ENCODE results near the gene PRDM8. TPM values are rescaled to one million over a fixed set of nuclear protein-coding genes. Genes with fewer than 3 reads are reported as not detected.

Gene PRDM8
- total and polyA plus RNA-seq, 2 of the 4 experiments (the other 2 are of a cell fraction) = 5.7 to 15.8 TPM

GRCh38 chr4:80237992-80238391 lies 40.7 kb downstream of the PRDM8 start:
- in situ Hi-C loops (cut with MboI; ENCODE audit: low sequenced_read_pairs) (no loop called here), intact Hi-C loops (cut with micrococcal nuclease) (loop anchor here (1.0 to 5.0 kb wide), 2 partner anchors 28 to 69 kb away; partner anchors contain the start of gene FGF5), dilution Hi-C loops (cut with HindIII; ENCODE audit: low sequenced_read_pairs, unreplicated experiment) (no loop called here)
- Histone ChIP-seq H3K79me1 (ENCODE audit: low read depth in 1 of 2, low read length in 2 of 2) (peaks cover 11 to 30% of the 10 kb centered on the region in 2 experiments), H3K23ac (ENCODE audit: low read depth, low read length) (peak overlapping the region; percentile 85; the same call in 1 of the 2 replicates), H3K9ac (ENCODE audit: low read depth, low read length) (no peak overlapping the region), H2BK5ac (ENCODE audit: low read depth, low read length, poor library complexity, severe bottlenecking) (peak overlapping the region; percentile 100), H4K8ac (ENCODE audit: low read depth in 2 of 2, low read length in 2 of 2) (peak overlapping the region in 1 of 2 experiments; percentile 78; a peak in 2 of 4 replicates), H4K20me1 (ENCODE audit: insufficient read depth, low read length) (no peaks in the 10 kb centered on the region), H4K91ac (ENCODE audit: insufficient read depth, low read depth, low read length) (peak overlapping the region; percentile 51; the same call in 1 of the 2 replicates), H4K5ac (ENCODE audit: low read depth, low read length) (peak overlapping the region; percentile 35; the same call in 1 of the 2 replicates), H3K27me3 (ENCODE audit: control insufficient read depth, insufficient read depth, low read length) (no peaks in the 10 kb centered on the region), H3K18ac (ENCODE audit: low read depth, low read length) (peak overlapping the region; percentile 89; the same call in 1 of the 2 replicates), H2AK9ac (replicated peaks; ENCODE audit: low read depth, low read length, poor library complexity) (no peak overlapping the region), H3K4me1 (ENCODE audit: control insufficient read depth, insufficient read depth, low read length) (peaks cover 26% of the 10 kb centered on the region), H3K36me3 (ENCODE audit: control insufficient read depth, insufficient read depth, low read length) (no peaks in the 10 kb centered on the region), H2BK15ac (ENCODE audit: low read depth, low read length) (peak overlapping the region; percentile 75; the same call in 1 of the 3 replicates), H3K56ac (ENCODE audit: extremely low read depth, insufficient read depth, low read length) (peak overlapping the region; percentile 64), H3K14ac (replicated peaks; ENCODE audit: low read depth, low read length) (peak overlapping the region; percentile 90; the same call in 1 of the 2 replicates), H3K4ac (ENCODE audit: low read depth, low read length) (peak overlapping the region; percentile 86; the same call in 1 of the 2 replicates), H2AFZ (replicated peaks; ENCODE audit: low read length, poor library complexity) (no peak overlapping the region), H3K4me3 (ENCODE audit: insufficient read depth, low read depth, low read length) (peak overlapping the region; percentile 23; the same call in 1 of the 2 replicates), H2BK20ac (ENCODE audit: low read depth, low read length) (peak overlapping the region; percentile 96), H3K27ac (ENCODE audit: insufficient read depth, low read length) (peak overlapping the region; percentile 25; the same call in 1 of the 2 replicates), H3K4me2 (ENCODE audit: low read depth, low read length) (peak overlapping the region; percentile 74), H2AK5ac (ENCODE audit: low read depth, low read length) (no peak overlapping the region), H2BK120ac (ENCODE audit: low read depth, low read length) (peak overlapping the region; percentile 94), H3K9me1 (ENCODE audit: insufficient read depth, low read length) (peaks cover 11% of the 10 kb centered on the region; the same call in 1 of the 2 replicates), H3K9me3 (ENCODE audit: control insufficient read depth, insufficient read depth, low read length) (no peaks in the 10 kb centered on the region)
- ChIA-PET POLR2A (ENCODE audit: unreplicated experiment) (interaction anchor here (1.0 kb wide), 1 partner anchor 27 kb away, joined by 4 read pairs; no protein-coding TSS in a partner anchor), CTCF (no interaction called here)
- no peak for TF ChIP-seq RFX5 (IDR thresholded peaks at IDR 0.05; ENCODE audit: low read depth, low read length)
- TF ChIP-seq RAD21 (IDR thresholded peaks at IDR 0.05; ENCODE audit: low read length) = no peak
- TF ChIP-seq CTCF (conservative IDR thresholded peaks at IDR 0.05; ENCODE audit: low read depth, low read length) = no peak
- peak; percentile 70; the same call in 1 of the 2 replicates for TF ChIP-seq MXI1 (IDR thresholded peaks at IDR 0.05; ENCODE audit: borderline replicate concordance, low read depth, low read length)
- 0 out of 2 replicates have a peak, but pooled peaks have one; percentile 20 for TF ChIP-seq MAFK (IDR thresholded peaks at IDR 0.05; ENCODE audit: low read depth, low read length)
- TF ChIP-seq MAZ (IDR thresholded peaks at IDR 0.05; ENCODE audit: borderline replicate concordance, low read depth, low read length) = 0 out of 2 replicates have a peak, but pooled peaks have one; percentile 11
- TF ChIP-seq CHD1 (IDR thresholded peaks at IDR 0.05; ENCODE audit: low read depth, low read length) = 0 out of 2 replicates have a peak, but pooled peaks have one; percentile 50
- TF ChIP-seq CEBPB (IDR thresholded peaks at IDR 0.05; ENCODE audit: low read depth, low read length) = peak; percentile 72
- TF ChIP-seq FOS (IDR thresholded peaks at IDR 0.05; ENCODE audit: low read depth, low read length) = peak; percentile 68
- no peak for TF ChIP-seq ELK1 (IDR thresholded peaks at IDR 0.05; ENCODE audit: borderline replicate concordance, low read depth, low read length)
- TF ChIP-seq BHLHE40 (IDR thresholded peaks at IDR 0.05; ENCODE audit: low read depth, low read length) = peak; percentile 53; the same call in 1 of the 2 replicates
- no CpG with 5 or more reads among the region's 6 CpGs for WGBS, 2 experiments (ENCODE audit: extremely low coverage in 2 of 2, insufficient read length in 1 of 2)
- ATAC-seq (ENCODE audit: low read depth) (peak; percentile 83), DNase-seq (peak; percentile 96)
- no TSS peak for BruUV-seq (replicated peaks)
